ENCODE measurements around the gene AIFM3. TPM values are rescaled to one million over a fixed set of nuclear protein-coding genes. Genes with fewer than 3 reads are reported as not detected.

Gene AIFM3
- total and polyA plus RNA-seq, 4 donors: 0.38 to 1.1 (median 0.63) TPM

- Histone ChIP-seq H3K36me3 (ENCODE audit: control insufficient read depth in 4 of 4, insufficient read depth in 3 of 4, low read depth in 1 of 4, low read length in 3 of 4) (peaks cover 5 to 53% (median 13%) of the 10 kb centered on the region in 4 donors), H3K9me3 (ENCODE audit: control insufficient read depth in 4 of 4, low read length in 3 of 4) (no peaks in the 10 kb centered on the region), H3K27me3 (ENCODE audit: control insufficient read depth in 4 of 4, insufficient read depth in 4 of 4, low read length in 3 of 4) (no peaks in the 10 kb centered on the region), H3K27ac (ENCODE audit: low read depth in 1 of 2, low read length in 2 of 2) (no peak overlapping the region), H3K4me1 (ENCODE audit: control insufficient read depth in 4 of 4, insufficient read depth in 4 of 4, low read length in 3 of 4) (no peaks in the 10 kb centered on the region), H3K4me3 (ENCODE audit: low read depth in 1 of 3, low read length in 3 of 3) (no peak overlapping the region), H3K9ac (ENCODE audit: low read depth in 1 of 2, low read length in 2 of 2) (no peak overlapping the region)
- no peak for DNase-seq (ENCODE audit: low spot score)
- 96% methylated on average over 29 of the region's 29 CpGs for WGBS
- TF ChIP-seq HNF4G (IDR thresholded peaks at IDR 0.05) (no peak), TAF1 (conservative IDR thresholded peaks at IDR 0.05) (no peak), RAD21 (IDR thresholded peaks at IDR 0.05) (no peak), FOXA2 (IDR thresholded peaks at IDR 0.05) (no peak), EGR1 (IDR thresholded peaks at IDR 0.05; ENCODE audit: low read depth in 2 of 2) (no peak), JUND (IDR thresholded peaks at IDR 0.05) (no peak), NR2F2 (IDR thresholded peaks at IDR 0.05) (no peak), ATF3 (IDR thresholded peaks at IDR 0.05) (no peak), FOXA1 (IDR thresholded peaks at IDR 0.05) (no peak), HNF4A (conservative IDR thresholded peaks at IDR 0.05) (no peak)
- TF ChIP-seq, protein P1, sequence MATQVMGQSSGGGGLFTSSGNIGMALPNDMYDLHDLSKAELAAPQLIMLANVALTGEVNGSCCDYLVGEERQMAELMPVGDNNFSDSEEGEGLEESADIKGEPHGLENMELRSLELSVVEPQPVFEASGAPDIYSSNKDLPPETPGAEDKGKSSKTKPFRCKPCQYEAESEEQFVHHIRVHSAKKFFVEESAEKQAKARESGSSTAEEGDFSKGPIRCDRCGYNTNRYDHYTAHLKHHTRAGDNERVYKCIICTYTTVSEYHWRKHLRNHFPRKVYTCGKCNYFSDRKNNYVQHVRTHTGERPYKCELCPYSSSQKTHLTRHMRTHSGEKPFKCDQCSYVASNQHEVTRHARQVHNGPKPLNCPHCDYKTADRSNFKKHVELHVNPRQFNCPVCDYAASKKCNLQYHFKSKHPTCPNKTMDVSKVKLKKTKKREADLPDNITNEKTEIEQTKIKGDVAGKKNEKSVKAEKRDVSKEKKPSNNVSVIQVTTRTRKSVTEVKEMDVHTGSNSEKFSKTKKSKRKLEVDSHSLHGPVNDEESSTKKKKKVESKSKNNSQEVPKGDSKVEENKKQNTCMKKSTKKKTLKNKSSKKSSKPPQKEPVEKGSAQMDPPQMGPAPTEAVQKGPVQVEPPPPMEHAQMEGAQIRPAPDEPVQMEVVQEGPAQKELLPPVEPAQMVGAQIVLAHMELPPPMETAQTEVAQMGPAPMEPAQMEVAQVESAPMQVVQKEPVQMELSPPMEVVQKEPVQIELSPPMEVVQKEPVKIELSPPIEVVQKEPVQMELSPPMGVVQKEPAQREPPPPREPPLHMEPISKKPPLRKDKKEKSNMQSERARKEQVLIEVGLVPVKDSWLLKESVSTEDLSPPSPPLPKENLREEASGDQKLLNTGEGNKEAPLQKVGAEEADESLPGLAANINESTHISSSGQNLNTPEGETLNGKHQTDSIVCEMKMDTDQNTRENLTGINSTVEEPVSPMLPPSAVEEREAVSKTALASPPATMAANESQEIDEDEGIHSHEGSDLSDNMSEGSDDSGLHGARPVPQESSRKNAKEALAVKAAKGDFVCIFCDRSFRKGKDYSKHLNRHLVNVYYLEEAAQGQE (IDR thresholded peaks at IDR 0.05): no peak
- TF ChIP-seq, protein P2, sequence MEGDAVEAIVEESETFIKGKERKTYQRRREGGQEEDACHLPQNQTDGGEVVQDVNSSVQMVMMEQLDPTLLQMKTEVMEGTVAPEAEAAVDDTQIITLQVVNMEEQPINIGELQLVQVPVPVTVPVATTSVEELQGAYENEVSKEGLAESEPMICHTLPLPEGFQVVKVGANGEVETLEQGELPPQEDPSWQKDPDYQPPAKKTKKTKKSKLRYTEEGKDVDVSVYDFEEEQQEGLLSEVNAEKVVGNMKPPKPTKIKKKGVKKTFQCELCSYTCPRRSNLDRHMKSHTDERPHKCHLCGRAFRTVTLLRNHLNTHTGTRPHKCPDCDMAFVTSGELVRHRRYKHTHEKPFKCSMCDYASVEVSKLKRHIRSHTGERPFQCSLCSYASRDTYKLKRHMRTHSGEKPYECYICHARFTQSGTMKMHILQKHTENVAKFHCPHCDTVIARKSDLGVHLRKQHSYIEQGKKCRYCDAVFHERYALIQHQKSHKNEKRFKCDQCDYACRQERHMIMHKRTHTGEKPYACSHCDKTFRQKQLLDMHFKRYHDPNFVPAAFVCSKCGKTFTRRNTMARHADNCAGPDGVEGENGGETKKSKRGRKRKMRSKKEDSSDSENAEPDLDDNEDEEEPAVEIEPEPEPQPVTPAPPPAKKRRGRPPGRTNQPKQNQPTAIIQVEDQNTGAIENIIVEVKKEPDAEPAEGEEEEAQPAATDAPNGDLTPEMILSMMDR (IDR thresholded peaks at IDR 0.05; ENCODE audit: low read depth, low read length, missing input control): no peak
Observed at GRCh38 chr22:20993304-20994127, 26.5 kb downstream of the AIFM3 start.

GRCh38 chr22:20994128-20994901, 27.3 kb downstream of the AIFM3 start:
- Histone ChIP-seq H3K27ac (ENCODE audit: low read depth in 1 of 2, low read length in 2 of 2) (no peak overlapping the region), H3K4me1 (ENCODE audit: control insufficient read depth in 4 of 4, insufficient read depth in 4 of 4, low read length in 3 of 4) (no peaks in the 10 kb centered on the region), H3K36me3 (ENCODE audit: control insufficient read depth in 4 of 4, insufficient read depth in 3 of 4, low read depth in 1 of 4, low read length in 3 of 4) (peaks cover 4 to 61% (median 13%) of the 10 kb centered on the region in 4 donors), H3K27me3 (ENCODE audit: control insufficient read depth in 4 of 4, insufficient read depth in 4 of 4, low read length in 3 of 4) (no peaks in the 10 kb centered on the region), H3K4me3 (ENCODE audit: low read depth in 1 of 3, low read length in 3 of 3) (no peak overlapping the region), H3K9ac (ENCODE audit: low read depth in 1 of 2, low read length in 2 of 2) (no peak overlapping the region), H3K9me3 (ENCODE audit: control insufficient read depth in 4 of 4, low read length in 3 of 4) (no peaks in the 10 kb centered on the region)
- TF ChIP-seq FOXA2 (IDR thresholded peaks at IDR 0.05): no peak
- TF ChIP-seq HNF4G (IDR thresholded peaks at IDR 0.05): no peak
- no peak for DNase-seq (ENCODE audit: low spot score)
- WGBS: 97% methylated on average over 30 of the region's 30 CpGs

All from liver (tissue), 9 donors.